Bronchial epithelial cell (primary cell): ENCODE results near the gene YIF1A. TPM values are rescaled to one million over a fixed set of nuclear protein-coding genes. Genes with fewer than 3 reads are reported as not detected.
A peak's percentile ranks its signal among the peaks of the same experiment; 100 is the strongest.
"Not testable (repeated sequence)": the region's sequence is repeated elsewhere in the genome, so short reads cannot be mapped to it uniquely, and the experiment has no call there.

Source experiments
- DNase-seq: peaks from one replicate; pipeline ENCODE4 v3.0.0-alpha.2; 2010; ENCODE audit warnings: low read depth
- FAIRE-seq: peaks from 2 replicates; lab custom pipeline; 2011; peaks lifted over from hg19 to GRCh38; lab: Jason Lieb, UNC
- H3K27me3 ChIP-seq: 2 replicates; pipeline ENCODE4 v1.5.1; 2011; ENCODE audit warnings: low read length; ENCODE audit not compliant: control insufficient read depth, insufficient read depth
- H3K36me3 ChIP-seq: 2 replicates; pipeline ENCODE4 v1.5.1; 2011; ENCODE audit warnings: low read length; ENCODE audit not compliant: control insufficient read depth, insufficient read depth
- H3K4me3 ChIP-seq: 2 replicates; pipeline ENCODE4 v1.5.1; 2011; ENCODE audit warnings: mild to moderate bottlenecking, low read depth, low read length, control low read depth
- CTCF ChIP-seq: IDR thresholded peaks from 2 replicates; pipeline ENCODE4 v1.5.1; 2011; ENCODE audit warnings: mild to moderate bottlenecking, moderate library complexity, low read length, control low read depth, inconsistent platforms; ENCODE audit not compliant: insufficient read depth, severe bottlenecking
- total RNA-seq: library from RNA; depleted of rRNA; stranded (reverse); fragments of >200 nt; gene quantifications from 2 replicates; pipeline ENCODE4 v1.2.1, GENCODE V29; 2014

The YIF1A gene
- total RNA-seq, 1 donor from 2014 or later = 231 TPM

- Histone ChIP-seq H3K4me3 (no peak overlapping the region), H3K36me3 (no peaks in the 10 kb centered on the region), H3K27me3 (no peaks in the 10 kb centered on the region)
- TF ChIP-seq CTCF = no peak
- FAIRE-seq (no peak), DNase-seq (no peak)
These were observed 32.7 kb upstream of the YIF1A start for GRCh38 chr11:66321606-66322005.

GRCh38 chr11:66320748-66321147 lies 31.8 kb upstream of the YIF1A start:
- FAIRE-seq, H3K27me3 ChIP-seq, H3K4me3 ChIP-seq, H3K36me3 ChIP-seq, DNase-seq: not testable (repeated sequence)

GRCh38 chr11:66320289-66320688 lies 31.3 kb upstream of the YIF1A start:
- H3K27me3 ChIP-seq, H3K4me3 ChIP-seq, DNase-seq, FAIRE-seq, H3K36me3 ChIP-seq: not testable (repeated sequence)

GRCh38 chr11:66318600-66318970 lies 29.6 kb upstream of the YIF1A start:
- Histone ChIP-seq H3K27me3 (peaks cover 2% of the 10 kb centered on the region), H3K36me3 (no peaks in the 10 kb centered on the region), H3K4me3 (no peak overlapping the region)
- DNase-seq (no peak), FAIRE-seq (no peak)
- TF ChIP-seq CTCF = no peak

- TF ChIP-seq CTCF = no peak
- FAIRE-seq (peak; percentile 47), DNase-seq (peak; percentile 71)
- Histone ChIP-seq H3K36me3 (no peaks in the 10 kb centered on the region), H3K4me3 (no peak overlapping the region), H3K27me3 (peaks cover 2% of the 10 kb centered on the region)
These were observed 29.0 kb upstream of the YIF1A start for GRCh38 chr11:66317723-66318599.

GRCh38 chr11:66317322-66317722 lies 28.4 kb upstream of the YIF1A start:
- no peak for DNase-seq
- no peak for TF ChIP-seq CTCF
- no peak for FAIRE-seq
- no peaks in the 10 kb centered on the region for H3K36me3 ChIP-seq
- peaks cover 2% of the 10 kb centered on the region for H3K27me3 ChIP-seq
- no peak overlapping the region for H3K4me3 ChIP-seq

GRCh38 chr11:66316849-66317251 lies 27.9 kb upstream of the YIF1A start, which contains the start of gene CD248:
Gene CD248 (minus strand): TSS chr11:66317044. CDS start chr11:66317027, 17 bp downstream.
- H3K4me3 ChIP-seq = no peak within 1 kb of the TSS
- no peaks in the 10 kb centered on the region for H3K36me3 ChIP-seq
- TF ChIP-seq CTCF = no peak
- FAIRE-seq = no peak
- DNase-seq = no peak
- peaks cover 2% of the 10 kb centered on the region for H3K27me3 ChIP-seq
